Activated CD8-positive, alpha-beta memory T cell treated with anti-CD3 and anti-CD28 coated beads, Interleukin-2, amount 10 ng/mL, durations not matched to agents 7 days and 5 days (primary cell): ENCODE data around the gene EVC2. TPM values are rescaled to one million over a fixed set of nuclear protein-coding genes. Genes with fewer than 3 reads are reported as not detected.

Experiments
- ATAC-seq: fragments of 150-1000 bp; cut with Tn5 transposase; one replicate; pipeline ENCODE4 v1.10.0; 2021; ENCODE audit warnings: moderate library complexity
- CTCF ChIA-PET: fragments of 350-600 bp; sonication (Branson Sonifier 250); formaldehyde crosslinking; loops from one replicate; lab custom pipeline; 2021; ENCODE audit warnings: antibody characterized with exemption; lab: Charles Lee
- DNase-seq: peaks from one replicate; pipeline ENCODE4 v3.0.0-alpha.2; 2020
- H3K27ac Mint-ChIP-seq: one replicate; pipeline ENCODE4 v1.8.0; 2021; ENCODE audit warnings: mild to moderate bottlenecking, mixed read lengths
- H3K27me3 Mint-ChIP-seq: one replicate; pipeline ENCODE4 v1.8.0; 2021; ENCODE audit warnings: mixed read lengths
- H3K36me3 Mint-ChIP-seq: one replicate; pipeline ENCODE4 v1.8.0; 2021; ENCODE audit warnings: mild to moderate bottlenecking, mixed read lengths
- H3K4me1 Mint-ChIP-seq: one replicate; pipeline ENCODE4 v1.8.0; 2021; ENCODE audit warnings: mixed read lengths
- H3K4me3 Mint-ChIP-seq: one replicate; pipeline ENCODE4 v1.8.0; 2021; ENCODE audit warnings: mild to moderate bottlenecking, moderate library complexity, mixed read lengths
- H3K9me3 Mint-ChIP-seq: one replicate; pipeline ENCODE4 v1.8.0; 2022; ENCODE audit warnings: low read depth, mixed read lengths
- total RNA-seq, 2 experiments: library from RNA; stranded (reverse); gene quantifications; one replicate each; pipeline ENCODE4 v1.2.3, GENCODE V29; 2021

The EVC2 gene
- total RNA-seq, 2 experiments from 2014 or later, result 1.3 to 1.4 TPM

DNA sequence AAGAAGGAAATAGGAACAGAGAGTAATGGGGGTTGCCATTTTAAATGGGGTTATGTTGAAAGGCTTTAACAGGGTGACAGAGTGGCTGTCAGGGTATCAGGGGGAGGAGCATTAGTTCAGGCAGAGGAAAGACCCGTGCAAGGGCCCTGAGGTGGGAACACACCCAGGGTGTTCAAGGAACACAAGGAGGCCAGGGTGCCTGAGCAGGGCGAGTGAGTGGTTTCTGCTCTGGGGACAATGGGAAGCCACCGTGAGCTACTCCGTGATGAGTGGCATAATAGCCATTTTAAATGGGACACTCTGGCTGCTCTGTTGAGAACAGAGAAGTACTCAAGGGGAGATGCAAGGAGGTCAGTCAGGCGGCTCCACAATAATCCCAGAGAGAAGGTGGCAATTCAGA lies 4.5 kb downstream of the EVC2 start:
- no peak overlapping the region for H3K4me3 Mint-ChIP-seq

GRCh38 chr4:5701971-5702370 lies 6.4 kb downstream of the EVC2 start:
- no peaks in the 10 kb centered on the region for H3K4me1 Mint-ChIP-seq
- H3K27me3 Mint-ChIP-seq, result peaks cover 1% of the 10 kb centered on the region
- no peak overlapping the region for H3K4me3 Mint-ChIP-seq
- no peaks in the 10 kb centered on the region for H3K36me3 Mint-ChIP-seq
- DNase-seq (no peak), ATAC-seq (no peak)
- H3K9me3 Mint-ChIP-seq, result peaks cover 5% of the 10 kb centered on the region
- CTCF ChIA-PET, result no interaction called here
- H3K27ac Mint-ChIP-seq, result no peak overlapping the region

More for the DNA sequence above, 4.5 kb downstream of the EVC2 start:
- CTCF ChIA-PET, result no interaction called here
- peaks cover 4% of the 10 kb centered on the region for H3K4me1 Mint-ChIP-seq
- H3K27ac Mint-ChIP-seq, result no peak overlapping the region
- H3K36me3 Mint-ChIP-seq, result no peaks in the 10 kb centered on the region
- no peak for DNase-seq
- peaks cover 3% of the 10 kb centered on the region for H3K9me3 Mint-ChIP-seq
- peaks cover 13% of the 10 kb centered on the region for H3K27me3 Mint-ChIP-seq
- no peak for ATAC-seq

DNA sequence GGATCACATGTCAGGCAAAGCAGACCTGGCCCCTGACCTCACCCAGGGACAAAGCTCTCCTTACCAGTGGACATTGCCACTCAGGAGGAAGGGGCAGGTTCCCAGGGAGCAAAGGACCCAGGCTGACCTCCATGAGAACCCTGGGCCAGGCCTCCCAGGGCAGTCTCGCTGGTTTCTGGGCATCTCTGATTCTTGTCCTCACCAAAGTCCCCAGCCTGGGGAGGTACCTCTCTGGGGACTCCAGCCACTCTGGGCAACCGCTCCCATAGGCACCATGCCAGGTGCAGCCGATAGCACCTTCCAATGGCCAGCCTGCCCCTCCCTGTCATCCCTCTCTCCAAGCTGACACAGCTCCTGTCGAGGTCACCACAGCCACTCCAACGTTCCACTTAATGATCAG lies 7.9 kb downstream of the EVC2 start:
- H3K4me1 Mint-ChIP-seq, result no peaks in the 10 kb centered on the region
- DNase-seq (no peak), ATAC-seq (no peak)
- no peaks in the 10 kb centered on the region for H3K27me3 Mint-ChIP-seq
- CTCF ChIA-PET, result no interaction called here
- H3K4me3 Mint-ChIP-seq, result no peak overlapping the region
- H3K36me3 Mint-ChIP-seq, result no peaks in the 10 kb centered on the region
- no peak overlapping the region for H3K27ac Mint-ChIP-seq
- peaks cover 5% of the 10 kb centered on the region for H3K9me3 Mint-ChIP-seq

DNA sequence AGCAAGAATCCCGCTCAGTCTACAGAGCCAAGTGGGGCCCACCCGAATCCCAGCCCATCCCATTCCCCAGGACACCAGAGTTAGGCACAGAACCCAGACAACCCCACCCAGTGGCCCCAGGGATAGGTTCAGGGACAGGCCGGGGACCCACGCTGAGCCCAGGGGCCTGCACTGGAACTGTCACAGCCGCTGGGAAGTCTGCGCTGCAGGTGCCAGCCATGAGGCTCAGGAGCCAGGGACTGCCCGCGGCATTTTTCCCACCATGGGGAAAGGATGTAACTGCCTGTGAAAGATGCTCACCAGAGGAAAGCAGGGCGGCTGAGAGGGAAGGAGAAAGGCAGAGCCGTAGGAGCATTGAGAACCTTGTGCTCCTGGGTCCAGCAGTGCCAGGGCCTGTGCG lies 12.0 kb downstream of the EVC2 start:
- Mint-ChIP-seq H3K27ac (no peak overlapping the region), H3K9me3 (peaks cover 2% of the 10 kb centered on the region), H3K4me3 (no peak overlapping the region), H3K36me3 (no peaks in the 10 kb centered on the region), H3K27me3 (no peaks in the 10 kb centered on the region), H3K4me1 (no peaks in the 10 kb centered on the region)
- DNase-seq, result no peak
- CTCF ChIA-PET, result no interaction called here
- ATAC-seq, result no peak

GRCh38 chr4:5693871-5694270 lies 14.5 kb downstream of the EVC2 start:
- Mint-ChIP-seq H3K4me3 (no peak overlapping the region), H3K27me3 (no peaks in the 10 kb centered on the region), H3K27ac (no peak overlapping the region), H3K36me3 (no peaks in the 10 kb centered on the region), H3K9me3 (peaks cover 2% of the 10 kb centered on the region), H3K4me1 (no peaks in the 10 kb centered on the region)
- ATAC-seq (no peak), DNase-seq (no peak)
- CTCF ChIA-PET, result no interaction called here

- H3K27ac Mint-ChIP-seq, result no peak overlapping the region
- DNase-seq (no peak), ATAC-seq (no peak)
- no peak overlapping the region for H3K4me3 Mint-ChIP-seq
- no peaks in the 10 kb centered on the region for H3K9me3 Mint-ChIP-seq
- no peaks in the 10 kb centered on the region for H3K36me3 Mint-ChIP-seq
- CTCF ChIA-PET, result no interaction called here
- H3K27me3 Mint-ChIP-seq, result no peaks in the 10 kb centered on the region
- H3K4me1 Mint-ChIP-seq, result no peaks in the 10 kb centered on the region
These were observed 16.7 kb downstream of the EVC2 start for GRCh38 chr4:5691491-5692132.

DNA sequence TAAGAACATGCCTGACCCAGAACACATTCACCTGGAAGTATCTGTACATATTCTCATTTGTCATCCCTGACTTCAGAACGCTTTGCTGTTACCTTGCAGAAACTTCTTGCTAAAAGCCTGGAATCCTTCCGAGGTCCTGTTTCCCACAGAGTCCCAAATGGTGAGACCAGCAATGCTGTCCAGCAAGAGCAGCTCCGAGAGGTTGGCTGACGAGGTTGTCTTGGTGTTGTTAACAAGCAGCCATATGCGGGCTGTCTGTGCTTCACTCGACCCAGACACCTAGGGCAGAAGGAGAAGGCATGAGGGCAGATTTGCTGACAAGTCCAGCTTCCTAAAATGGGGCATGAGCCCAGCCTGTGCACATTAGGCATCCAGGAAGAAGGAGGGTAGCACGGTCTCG lies 19.3 kb downstream of the EVC2 start:
- Mint-ChIP-seq H3K27ac (no peak overlapping the region), H3K9me3 (no peaks in the 10 kb centered on the region), H3K4me3 (no peak overlapping the region), H3K36me3 (no peaks in the 10 kb centered on the region), H3K27me3 (no peaks in the 10 kb centered on the region), H3K4me1 (no peaks in the 10 kb centered on the region)
- ATAC-seq (no peak), DNase-seq (no peak)
- CTCF ChIA-PET, result no interaction called here

DNA sequence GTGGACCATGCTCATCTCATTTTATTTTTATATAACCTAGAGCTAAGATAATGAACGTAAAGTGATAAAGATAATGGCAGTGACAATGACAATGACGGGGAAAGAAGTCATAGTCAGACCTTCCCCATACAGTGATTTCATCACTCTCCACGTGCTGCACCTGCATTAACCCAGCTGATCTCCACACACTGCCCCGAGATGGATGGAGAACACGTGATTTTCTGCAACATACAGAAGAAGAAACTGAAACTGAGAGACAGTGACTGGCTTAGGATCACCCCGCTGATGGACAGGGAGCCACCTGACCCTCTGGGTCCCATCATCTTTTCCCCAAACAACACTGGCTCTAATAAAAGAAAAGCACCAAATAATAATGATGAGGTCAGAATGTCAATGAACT lies 22.0 kb downstream of the EVC2 start:
- Mint-ChIP-seq H3K27ac (no peak overlapping the region), H3K27me3 (no peaks in the 10 kb centered on the region), H3K9me3 (no peaks in the 10 kb centered on the region), H3K4me1 (no peaks in the 10 kb centered on the region), H3K36me3 (no peaks in the 10 kb centered on the region), H3K4me3 (no peak overlapping the region)
- CTCF ChIA-PET, result no interaction called here
- ATAC-seq (no peak), DNase-seq (no peak)

DNA sequence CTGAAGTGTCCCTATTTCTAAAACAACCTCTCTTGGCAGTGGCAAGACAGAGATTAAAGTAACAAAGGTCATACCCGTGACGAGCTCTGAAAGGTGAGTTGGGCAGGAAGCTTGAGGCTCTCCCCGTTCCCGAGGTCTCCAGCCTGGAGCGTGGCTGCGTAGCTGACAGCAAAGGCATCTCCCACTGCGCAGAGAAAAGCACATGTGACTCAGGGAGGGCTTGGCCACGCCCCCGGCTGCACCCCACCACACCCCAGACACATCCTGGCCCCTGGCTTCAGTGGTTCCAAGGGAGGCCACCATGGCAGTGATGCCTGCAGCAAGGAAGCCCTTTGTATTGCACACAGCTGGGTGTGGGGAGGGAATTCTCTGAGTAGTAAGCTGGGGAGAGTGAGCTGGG lies 23.1 kb downstream of the EVC2 start:
- ATAC-seq, result no peak
- no peak for DNase-seq
- CTCF ChIA-PET, result no interaction called here
- Mint-ChIP-seq H3K27ac (no peak overlapping the region), H3K9me3 (no peaks in the 10 kb centered on the region), H3K36me3 (no peaks in the 10 kb centered on the region), H3K4me3 (no peak overlapping the region), H3K27me3 (no peaks in the 10 kb centered on the region), H3K4me1 (no peaks in the 10 kb centered on the region)

DNA sequence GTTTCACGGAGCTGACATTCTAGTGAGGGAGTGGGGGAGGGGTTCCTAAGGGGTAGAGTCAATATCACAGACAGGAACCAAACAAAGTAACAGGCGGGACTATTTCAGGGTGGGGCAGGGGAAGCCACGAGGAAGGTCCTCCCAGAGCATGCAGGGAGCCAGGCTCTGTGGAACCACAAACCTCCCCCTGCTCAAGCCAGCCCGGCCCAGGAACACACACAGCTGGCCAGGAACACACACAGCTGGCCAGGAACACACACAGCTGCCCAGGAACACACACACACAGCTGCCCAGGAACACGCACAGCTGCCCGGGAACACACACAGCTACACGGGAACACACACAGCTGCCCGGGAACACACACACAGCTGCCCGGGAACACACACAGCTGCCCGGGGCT lies 24.8 kb downstream of the EVC2 start:
- H3K27ac Mint-ChIP-seq, result no peak overlapping the region
- no peaks in the 10 kb centered on the region for H3K4me1 Mint-ChIP-seq
- no peak for ATAC-seq
- no peaks in the 10 kb centered on the region for H3K36me3 Mint-ChIP-seq
- H3K9me3 Mint-ChIP-seq, result no peaks in the 10 kb centered on the region
- DNase-seq, result no peak
- H3K4me3 Mint-ChIP-seq, result no peak overlapping the region
- CTCF ChIA-PET, result no interaction called here
- no peaks in the 10 kb centered on the region for H3K27me3 Mint-ChIP-seq

GRCh38 chr4:5678977-5679376 lies 29.4 kb downstream of the EVC2 start:
- DNase-seq (no peak), ATAC-seq (no peak)
- no peaks in the 10 kb centered on the region for H3K36me3 Mint-ChIP-seq
- H3K9me3 Mint-ChIP-seq, result no peaks in the 10 kb centered on the region
- no peaks in the 10 kb centered on the region for H3K4me1 Mint-ChIP-seq
- H3K27me3 Mint-ChIP-seq, result no peaks in the 10 kb centered on the region
- CTCF ChIA-PET, result no interaction called here
- H3K4me3 Mint-ChIP-seq, result no peak overlapping the region
- H3K27ac Mint-ChIP-seq, result no peak overlapping the region

GRCh38 chr4:5676763-5677162 lies 31.6 kb downstream of the EVC2 start:
- Mint-ChIP-seq H3K36me3 (no peaks in the 10 kb centered on the region), H3K9me3 (no peaks in the 10 kb centered on the region), H3K27ac (no peak overlapping the region), H3K4me1 (no peaks in the 10 kb centered on the region), H3K27me3 (no peaks in the 10 kb centered on the region), H3K4me3 (no peak overlapping the region)
- CTCF ChIA-PET, result no interaction called here
- no peak for ATAC-seq
- DNase-seq, result no peak

DNA sequence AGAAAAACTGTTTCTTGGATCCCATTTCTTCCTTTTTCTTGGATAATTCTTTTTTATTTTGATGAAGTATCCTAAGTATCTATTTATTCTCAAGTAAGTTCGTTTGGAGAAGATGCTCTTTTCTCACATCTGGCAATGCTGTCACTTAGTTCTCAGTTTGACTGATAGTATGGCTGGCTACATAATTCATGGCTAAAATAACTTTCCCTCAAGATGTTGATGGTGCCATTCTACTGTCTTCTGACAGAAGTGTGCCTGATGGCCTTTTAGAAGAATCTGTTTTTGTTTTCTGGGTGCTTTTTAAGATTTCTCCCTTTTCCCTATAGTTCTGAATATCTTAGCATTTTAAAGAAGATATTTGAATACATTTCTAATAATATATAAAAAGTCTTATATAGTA lies 41.6 kb downstream of the EVC2 start:
- Mint-ChIP-seq H3K36me3 (peaks cover 2% of the 10 kb centered on the region), H3K9me3 (peaks cover 5% of the 10 kb centered on the region), H3K4me1 (no peaks in the 10 kb centered on the region), H3K27me3 (no peaks in the 10 kb centered on the region), H3K4me3 (no peak overlapping the region), H3K27ac (no peak overlapping the region)
- ATAC-seq (no peak), DNase-seq (no peak)
- CTCF ChIA-PET, result no interaction called here

GRCh38 chr4:5664778-5665177 lies 43.6 kb downstream of the EVC2 start:
- ATAC-seq, result no peak
- no peak for DNase-seq
- Mint-ChIP-seq H3K9me3 (peaks cover 5% of the 10 kb centered on the region), H3K36me3 (peaks cover 2% of the 10 kb centered on the region), H3K27ac (no peak overlapping the region), H3K4me3 (no peak overlapping the region), H3K27me3 (no peaks in the 10 kb centered on the region), H3K4me1 (no peaks in the 10 kb centered on the region)
- CTCF ChIA-PET, result no interaction called here

GRCh38 chr4:5662555-5662954 lies 45.8 kb downstream of the EVC2 start:
- Mint-ChIP-seq H3K27me3 (no peaks in the 10 kb centered on the region), H3K4me1 (no peaks in the 10 kb centered on the region), H3K9me3 (peaks cover 4% of the 10 kb centered on the region), H3K36me3 (peaks cover 2% of the 10 kb centered on the region), H3K27ac (no peak overlapping the region), H3K4me3 (no peak overlapping the region)
- no peak for ATAC-seq
- DNase-seq, result no peak
- CTCF ChIA-PET, result no interaction called here
